Lower leg skin (tissue), 4 donors: ENCODE measurements around the gene RACGAP1. TPM values are rescaled to one million over a fixed set of nuclear protein-coding genes. Genes with fewer than 3 reads are reported as not detected.

Source experiments
- DNase-seq, 2 donors: peaks; one replicate each; pipeline ENCODE4 v3.0.0-alpha.2; 2019; ENCODE audit warnings: low spot score in 2 of 2
- H3K4me3 ChIP-seq: fragments of 200-600 bp; sonication (generic); 2 replicates; pipeline ENCODE4 v1.5.1; 2017; ENCODE audit warnings: mild to moderate bottlenecking, low read depth; ENCODE audit not compliant: poor library complexity, severe bottlenecking
- POLR2A ChIP-seq, 2 donors: fragments of 450-650 bp; IDR thresholded peaks; one replicate each; pipeline ENCODE4 v1.6.1; 2016 to 2017; ENCODE audit warnings: antibody characterized with exemption in 2 of 2, mild to moderate bottlenecking in 1 of 2, moderate library complexity in 1 of 2
- WGBS, 2 donors: methylation state at CpG; one replicate each; pipeline ENCODE4 v1.1.5; 2018; 5-methylcytosine and 5-hydroxymethylcytosine counted together
- intact Hi-C: fragments of 100-400 bp; cut with DNase I; formaldehyde crosslinking; loops from one replicate; pipeline ENCODE4 v1.15.0; 2023; ENCODE audit warnings: low total_unique reads
- total RNA-seq, 4 donors: library from RNA; depleted of rRNA; stranded (reverse); fragments of >200 nt; gene quantifications; one replicate each; pipeline ENCODE4 v1.1.0, GENCODE V29; 2016
- TF ChIP-seq, protein P1 (sequence below), 3 donors: fragments of 450-650 bp; IDR thresholded peaks; one replicate each; pipeline ENCODE4 v1.5.1; 2016; ENCODE audit warnings: antibody characterized with exemption in 3 of 3, mild to moderate bottlenecking in 3 of 3, moderate library complexity in 2 of 3

The RACGAP1 gene
- total RNA-seq, 4 donors from 2014 or later, result 11.6 to 16.8 (median 15.9) TPM

DNA sequence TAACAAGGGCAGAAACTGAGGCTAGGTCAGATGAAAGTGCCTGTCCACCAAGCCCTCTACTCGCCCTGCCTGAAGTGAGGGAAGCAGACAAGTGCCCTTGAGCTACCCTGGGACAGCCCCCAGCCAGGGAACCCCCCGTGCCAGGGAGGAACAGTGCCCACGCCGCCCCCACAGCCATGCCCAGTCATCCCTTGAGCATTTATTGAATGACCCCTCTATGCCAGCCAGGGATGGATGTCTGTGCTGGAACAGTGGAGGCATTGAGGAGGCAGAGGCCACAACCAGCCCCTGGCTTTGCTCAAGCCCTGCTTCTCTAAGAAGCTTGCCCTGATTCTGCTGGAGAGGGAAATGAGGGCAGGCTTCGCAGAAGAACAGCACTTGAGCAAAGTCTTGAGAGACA lies 56.3 kb downstream of the RACGAP1 start:
- TF ChIP-seq, protein P1, sequence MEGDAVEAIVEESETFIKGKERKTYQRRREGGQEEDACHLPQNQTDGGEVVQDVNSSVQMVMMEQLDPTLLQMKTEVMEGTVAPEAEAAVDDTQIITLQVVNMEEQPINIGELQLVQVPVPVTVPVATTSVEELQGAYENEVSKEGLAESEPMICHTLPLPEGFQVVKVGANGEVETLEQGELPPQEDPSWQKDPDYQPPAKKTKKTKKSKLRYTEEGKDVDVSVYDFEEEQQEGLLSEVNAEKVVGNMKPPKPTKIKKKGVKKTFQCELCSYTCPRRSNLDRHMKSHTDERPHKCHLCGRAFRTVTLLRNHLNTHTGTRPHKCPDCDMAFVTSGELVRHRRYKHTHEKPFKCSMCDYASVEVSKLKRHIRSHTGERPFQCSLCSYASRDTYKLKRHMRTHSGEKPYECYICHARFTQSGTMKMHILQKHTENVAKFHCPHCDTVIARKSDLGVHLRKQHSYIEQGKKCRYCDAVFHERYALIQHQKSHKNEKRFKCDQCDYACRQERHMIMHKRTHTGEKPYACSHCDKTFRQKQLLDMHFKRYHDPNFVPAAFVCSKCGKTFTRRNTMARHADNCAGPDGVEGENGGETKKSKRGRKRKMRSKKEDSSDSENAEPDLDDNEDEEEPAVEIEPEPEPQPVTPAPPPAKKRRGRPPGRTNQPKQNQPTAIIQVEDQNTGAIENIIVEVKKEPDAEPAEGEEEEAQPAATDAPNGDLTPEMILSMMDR (IDR thresholded peaks at IDR 0.05), result no peak
- no peak for TF ChIP-seq POLR2A (IDR thresholded peaks at IDR 0.05)
- H3K4me3 ChIP-seq, result no peak overlapping the region
- no peak for DNase-seq
- intact Hi-C loops, result no loop called here
- 80 to 81% methylated on average over 5 of the region's 5 CpGs for WGBS, 2 donors

DNA sequence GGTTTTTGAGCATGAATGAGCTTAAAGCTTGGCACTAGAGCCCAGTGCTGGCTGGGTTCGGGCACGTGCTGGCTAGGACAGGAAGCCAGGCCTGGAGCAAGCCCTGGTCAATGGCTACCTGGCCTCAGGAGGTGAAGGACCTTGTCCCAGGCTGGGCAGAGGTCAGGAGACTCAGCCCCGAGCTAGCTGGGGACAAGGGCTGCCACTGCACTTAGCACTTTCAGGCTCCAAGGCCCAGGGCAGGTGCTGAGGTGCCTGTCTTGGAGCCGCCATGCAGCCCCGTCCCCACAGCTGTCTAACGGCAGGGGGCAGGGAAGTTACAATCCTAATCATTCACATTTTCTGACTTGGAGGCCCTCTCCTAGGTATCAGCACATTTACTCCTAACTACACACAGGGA lies 56.8 kb downstream of the RACGAP1 start:
- intact Hi-C loops, result no loop called here
- no peak overlapping the region for H3K4me3 ChIP-seq
- DNase-seq, result no peak
- TF ChIP-seq POLR2A (IDR thresholded peaks at IDR 0.05), result no peak
- TF ChIP-seq, protein P1 (IDR thresholded peaks at IDR 0.05), result no peak
- WGBS, 2 donors, result 88 to 94% methylated on average over 5 to 6 of the region's 6 CpGs

DNA sequence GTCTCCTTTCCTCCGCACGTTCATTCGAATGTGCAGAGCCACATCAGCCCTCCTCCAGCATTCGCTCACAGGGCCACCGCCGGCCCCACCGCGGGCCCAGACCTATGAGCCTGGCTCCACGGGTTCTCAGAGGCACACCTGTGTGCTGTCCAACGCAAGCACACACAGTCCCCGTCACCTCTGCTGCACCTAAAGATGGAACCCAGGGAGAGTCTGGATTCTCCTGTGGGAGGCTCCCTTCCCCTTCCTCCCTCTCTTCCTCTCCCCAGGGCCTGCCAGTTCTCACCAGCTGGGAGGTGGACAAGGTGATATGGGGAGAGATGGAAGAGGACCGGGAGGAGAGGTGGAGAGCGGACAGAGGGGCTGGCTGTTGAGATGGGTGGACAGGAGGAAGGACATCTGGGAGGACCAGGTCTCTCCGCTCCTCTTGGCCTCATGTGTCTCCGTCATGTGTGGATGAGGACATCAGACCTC lies 57.5 kb downstream of the RACGAP1 start:
- intact Hi-C loops, result no loop called here
- 38 to 44% methylated on average over 13 to 15 of the region's 15 CpGs for WGBS, 2 donors
- DNase-seq, result no peak
- TF ChIP-seq, protein P1 (IDR thresholded peaks at IDR 0.05), result no peak
- no peak for TF ChIP-seq POLR2A (IDR thresholded peaks at IDR 0.05)
- H3K4me3 ChIP-seq, result no peak overlapping the region

DNA sequence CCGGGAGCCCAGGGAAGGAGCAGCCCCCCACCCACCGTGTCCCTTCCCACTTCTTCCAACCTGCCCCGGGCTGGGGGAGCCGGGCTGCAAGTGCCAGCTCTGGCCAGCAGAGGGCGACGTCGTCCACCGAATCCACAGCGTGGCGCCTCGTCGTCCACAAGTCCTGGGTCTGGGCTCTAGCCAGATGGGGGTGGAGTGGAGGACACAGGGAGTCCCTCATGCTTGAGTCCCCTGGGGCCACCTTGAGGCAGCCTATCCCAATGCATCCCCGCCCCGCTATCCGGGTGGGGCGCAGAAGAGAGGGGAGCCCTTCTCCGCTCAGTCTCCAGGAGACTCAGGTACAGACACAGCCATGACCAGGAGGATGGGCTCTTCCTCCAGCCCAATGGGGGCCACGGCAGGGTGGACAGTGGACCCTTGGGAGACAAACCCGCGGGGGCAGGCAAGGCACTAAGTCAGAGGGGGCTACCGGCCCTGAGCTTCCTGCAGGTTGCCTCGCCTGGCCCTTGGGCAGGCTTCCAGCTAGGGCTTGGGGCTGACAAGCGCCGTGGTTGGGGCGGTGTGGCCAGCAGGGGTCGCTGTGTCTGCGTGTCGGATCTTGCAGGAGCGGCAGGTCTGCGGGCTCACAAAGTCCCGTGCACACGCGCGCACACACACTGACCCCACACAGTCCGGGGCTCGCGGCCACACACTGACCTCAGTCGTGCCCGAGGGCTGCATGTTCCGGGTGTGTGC lies 58.1 kb downstream of the RACGAP1 start:
- TF ChIP-seq, protein P1 (IDR thresholded peaks at IDR 0.05), result peak in 1 of 3 donors; percentile 79
- TF ChIP-seq POLR2A (IDR thresholded peaks at IDR 0.05), result no peak
- DNase-seq, result peak; percentile 81 to 98
- intact Hi-C loops, result no loop called here
- 1 to 3% methylated on average over 24 to 34 of the region's 40 CpGs for WGBS, 2 donors
- no peak overlapping the region for H3K4me3 ChIP-seq

DNA sequence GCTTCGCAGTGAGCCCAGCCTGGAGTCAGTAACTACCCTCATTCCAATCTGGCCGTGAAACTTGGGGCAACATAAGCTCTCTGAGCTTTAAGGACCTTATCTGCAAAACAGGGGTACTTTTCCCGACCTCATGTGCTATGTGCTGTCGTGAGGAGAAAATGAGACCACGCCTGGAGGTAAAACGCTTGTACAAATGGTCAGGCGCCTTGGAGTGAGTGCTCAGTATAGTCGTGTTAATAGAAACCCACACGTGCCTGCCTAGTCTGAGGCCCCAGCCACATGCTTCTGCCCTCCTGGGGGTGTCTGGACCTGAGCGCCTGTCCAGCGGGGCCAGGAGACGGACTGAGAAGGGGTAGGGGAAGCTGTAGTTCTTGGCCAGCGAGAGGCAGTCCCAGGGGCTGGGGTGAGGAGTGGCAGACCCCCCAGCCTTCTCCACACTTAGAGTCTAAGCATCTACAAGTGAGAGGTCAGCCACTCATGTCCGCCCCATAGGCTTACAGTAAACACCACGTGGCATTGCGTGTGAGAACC lies 58.7 kb downstream of the RACGAP1 start:
- no peak overlapping the region for H3K4me3 ChIP-seq
- intact Hi-C loops, result no loop called here
- 47 to 49% methylated on average over 14 to 16 of the region's 16 CpGs for WGBS, 2 donors
- TF ChIP-seq POLR2A (IDR thresholded peaks at IDR 0.05), result no peak
- TF ChIP-seq, protein P1 (IDR thresholded peaks at IDR 0.05), result no peak
- no peak for DNase-seq
